ENCODE results near the gene USP49.

- TF ChIP-seq, protein P1, sequence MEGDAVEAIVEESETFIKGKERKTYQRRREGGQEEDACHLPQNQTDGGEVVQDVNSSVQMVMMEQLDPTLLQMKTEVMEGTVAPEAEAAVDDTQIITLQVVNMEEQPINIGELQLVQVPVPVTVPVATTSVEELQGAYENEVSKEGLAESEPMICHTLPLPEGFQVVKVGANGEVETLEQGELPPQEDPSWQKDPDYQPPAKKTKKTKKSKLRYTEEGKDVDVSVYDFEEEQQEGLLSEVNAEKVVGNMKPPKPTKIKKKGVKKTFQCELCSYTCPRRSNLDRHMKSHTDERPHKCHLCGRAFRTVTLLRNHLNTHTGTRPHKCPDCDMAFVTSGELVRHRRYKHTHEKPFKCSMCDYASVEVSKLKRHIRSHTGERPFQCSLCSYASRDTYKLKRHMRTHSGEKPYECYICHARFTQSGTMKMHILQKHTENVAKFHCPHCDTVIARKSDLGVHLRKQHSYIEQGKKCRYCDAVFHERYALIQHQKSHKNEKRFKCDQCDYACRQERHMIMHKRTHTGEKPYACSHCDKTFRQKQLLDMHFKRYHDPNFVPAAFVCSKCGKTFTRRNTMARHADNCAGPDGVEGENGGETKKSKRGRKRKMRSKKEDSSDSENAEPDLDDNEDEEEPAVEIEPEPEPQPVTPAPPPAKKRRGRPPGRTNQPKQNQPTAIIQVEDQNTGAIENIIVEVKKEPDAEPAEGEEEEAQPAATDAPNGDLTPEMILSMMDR (conservative IDR thresholded peaks at IDR 0.05; ENCODE audit: low read length) = no peak
- TF ChIP-seq EZH2phosphoT487 (IDR thresholded peaks at IDR 0.05; ENCODE audit: borderline replicate concordance) = no peak
Measured at GRCh38 chr6:41758641-41759035, 136.5 kb downstream of the USP49 start.

All from Loucy (cell line).